GM10847 (cell line): Measurements from ENCODE around the gene DCUN1D3.

Source experiments
- POLR2A ChIP-seq: IDR thresholded peaks from 2 replicates; pipeline ENCODE4 v1.6.1; 2011; ENCODE audit not compliant: insufficient read length; ENCODE audit errors: extremely low read depth

The DCUN1D3 gene, protein sequence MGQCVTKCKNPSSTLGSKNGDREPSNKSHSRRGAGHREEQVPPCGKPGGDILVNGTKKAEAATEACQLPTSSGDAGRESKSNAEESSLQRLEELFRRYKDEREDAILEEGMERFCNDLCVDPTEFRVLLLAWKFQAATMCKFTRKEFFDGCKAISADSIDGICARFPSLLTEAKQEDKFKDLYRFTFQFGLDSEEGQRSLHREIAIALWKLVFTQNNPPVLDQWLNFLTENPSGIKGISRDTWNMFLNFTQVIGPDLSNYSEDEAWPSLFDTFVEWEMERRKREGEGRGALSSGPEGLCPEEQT

DNA sequence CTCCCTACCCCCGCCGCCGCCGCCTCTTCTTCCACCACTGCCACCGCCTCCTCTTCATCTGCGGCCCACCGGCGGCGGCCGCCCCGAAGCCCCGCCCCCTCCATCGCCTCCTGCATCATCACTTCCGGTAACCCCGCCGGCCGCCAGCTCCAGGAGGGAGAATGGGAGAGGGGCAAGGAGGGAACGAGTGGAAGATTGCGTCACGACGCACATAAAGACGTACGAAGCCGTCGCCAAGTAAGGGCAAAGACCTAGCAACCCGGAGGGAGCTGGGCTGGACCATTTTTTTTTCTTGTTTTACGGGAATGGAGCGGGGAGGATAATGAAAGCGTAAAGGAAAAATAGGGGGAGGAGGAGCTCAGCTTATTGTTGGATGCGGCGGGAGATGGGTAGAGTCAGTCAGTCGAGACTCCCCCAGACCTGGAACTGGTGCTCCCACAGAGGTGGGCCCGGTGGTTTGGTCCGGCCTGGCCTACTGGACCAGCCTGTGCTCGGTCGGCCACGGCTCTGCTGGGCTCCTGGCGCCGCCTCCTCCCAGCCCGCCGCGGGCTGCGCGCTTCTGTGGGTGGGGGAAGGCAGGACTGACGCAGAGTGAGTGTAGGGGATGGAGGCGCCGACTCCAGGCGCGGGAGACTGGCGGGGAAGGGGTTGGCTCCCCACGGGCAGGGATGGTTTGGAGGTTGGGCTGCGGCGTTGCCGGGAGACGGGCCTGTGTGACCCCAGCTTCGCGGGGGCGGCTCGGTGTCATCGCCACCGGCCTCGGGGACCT lies at the start of gene DCUN1D3, which contains the start of gene LYRM1:
Gene DCUN1D3 (minus strand): TSS at position 60 of the 769 bp plus-strand sequence. CDS start 37,820 bp downstream, outside the sequence.
Gene LYRM1 (plus strand): TSS at position 473 of the 769 bp plus-strand sequence. CDS start 14,785 bp downstream, outside the sequence.
- TF ChIP-seq POLR2A: peak; percentile 68

DNA sequence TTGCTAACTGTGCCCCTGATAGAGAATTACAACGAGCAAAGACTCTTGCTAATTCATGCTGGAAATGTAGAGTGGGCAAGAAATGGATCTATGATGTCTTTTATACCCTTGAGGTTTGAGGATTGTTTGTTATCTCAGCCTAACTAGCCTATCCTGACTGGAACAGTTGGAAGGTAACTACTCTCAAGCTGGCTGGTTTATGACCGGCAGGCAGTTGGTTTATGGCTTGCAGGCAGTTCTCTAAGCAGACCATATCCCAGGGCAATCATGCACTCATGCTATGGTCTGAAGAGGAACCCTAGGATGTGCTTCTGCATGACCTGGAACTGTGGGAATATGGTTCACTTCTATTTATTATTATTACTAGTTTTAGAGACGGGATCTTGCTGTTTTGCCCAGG lies 49.5 kb upstream of the DCUN1D3 start:
- TF ChIP-seq POLR2A: no peak

DNA sequence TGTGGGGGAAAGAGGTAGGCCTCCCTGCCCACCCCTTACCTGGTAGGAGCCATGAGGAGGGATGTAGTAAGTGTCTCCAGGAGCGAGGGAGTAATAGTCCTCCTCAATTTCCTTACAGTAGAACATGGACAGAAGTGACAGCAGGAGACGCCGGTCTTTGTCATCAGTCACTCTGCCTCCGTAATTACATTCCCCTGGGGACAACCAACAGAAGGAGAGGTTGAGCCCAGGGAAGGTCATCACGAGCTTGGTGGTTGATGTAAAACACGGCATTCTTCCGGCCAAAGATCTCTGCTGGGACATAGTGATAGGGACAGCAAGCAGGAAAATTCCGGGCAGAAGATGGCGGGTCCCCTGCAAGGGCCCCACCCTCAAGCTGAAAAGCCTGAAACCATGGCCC lies 48.3 kb upstream of the DCUN1D3 start:
- no peak for TF ChIP-seq POLR2A

DNA sequence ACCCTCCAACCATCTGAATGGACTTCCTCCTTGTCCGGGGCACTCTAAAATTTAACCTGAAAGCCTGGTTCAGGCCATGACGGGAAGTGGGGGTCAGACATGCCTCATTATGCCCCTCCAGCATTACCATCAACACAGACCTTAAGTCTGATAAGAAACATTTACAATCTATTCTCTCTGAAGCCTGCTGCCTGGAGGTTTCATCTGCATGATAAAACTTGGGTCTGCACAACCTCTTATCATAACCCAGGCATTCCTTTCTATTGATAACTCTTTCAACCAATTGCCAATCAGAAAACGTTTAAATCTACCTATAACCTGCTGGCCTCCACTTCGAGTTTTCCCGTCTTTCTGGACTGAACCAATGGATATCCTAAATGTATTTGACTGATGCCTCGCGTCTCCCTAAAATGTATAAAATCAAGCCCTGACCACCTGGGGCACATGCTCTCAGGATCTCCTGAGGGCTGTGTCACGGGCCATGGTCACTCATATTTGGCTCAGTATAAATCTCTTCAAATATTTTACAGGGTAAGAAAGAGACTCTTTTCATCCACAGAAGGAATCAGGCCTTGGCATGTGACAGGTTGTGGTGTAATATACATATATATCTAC lies 46.0 kb upstream of the DCUN1D3 start:
- TF ChIP-seq POLR2A: no peak

DNA sequence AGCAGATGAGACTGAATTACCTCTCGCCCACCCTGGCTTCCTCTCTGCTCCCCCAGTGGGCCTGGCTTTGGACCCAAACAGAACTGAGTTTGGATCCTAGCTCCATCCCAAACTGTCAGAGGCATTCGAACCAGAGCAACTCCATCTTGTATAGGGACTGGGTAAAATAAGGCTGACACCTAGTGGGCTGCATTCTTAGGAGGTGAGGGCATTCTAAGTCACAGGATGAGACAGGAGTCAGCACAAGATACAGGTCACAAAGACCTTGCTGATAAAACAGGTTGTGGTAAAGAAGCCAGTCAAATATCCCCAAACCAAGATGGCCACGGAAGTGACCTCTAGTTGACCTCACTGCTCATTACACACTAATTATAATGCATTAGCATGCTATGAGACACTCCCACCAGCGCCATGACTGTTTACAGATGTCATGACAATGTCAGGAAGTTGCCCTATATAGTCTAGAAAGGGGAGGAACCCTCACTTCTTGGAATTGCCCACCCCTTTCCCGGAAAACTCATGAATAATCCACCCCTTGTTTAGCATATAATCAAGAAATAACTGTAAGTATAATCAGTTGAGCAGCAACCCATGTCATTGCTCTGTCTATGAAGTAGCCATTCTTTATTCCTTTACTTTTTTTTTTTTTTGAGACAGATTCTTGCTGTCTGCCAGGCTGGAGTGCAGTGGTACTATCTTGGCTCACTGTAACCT lies 44.9 kb upstream of the DCUN1D3 start:
- no peak for TF ChIP-seq POLR2A

DNA sequence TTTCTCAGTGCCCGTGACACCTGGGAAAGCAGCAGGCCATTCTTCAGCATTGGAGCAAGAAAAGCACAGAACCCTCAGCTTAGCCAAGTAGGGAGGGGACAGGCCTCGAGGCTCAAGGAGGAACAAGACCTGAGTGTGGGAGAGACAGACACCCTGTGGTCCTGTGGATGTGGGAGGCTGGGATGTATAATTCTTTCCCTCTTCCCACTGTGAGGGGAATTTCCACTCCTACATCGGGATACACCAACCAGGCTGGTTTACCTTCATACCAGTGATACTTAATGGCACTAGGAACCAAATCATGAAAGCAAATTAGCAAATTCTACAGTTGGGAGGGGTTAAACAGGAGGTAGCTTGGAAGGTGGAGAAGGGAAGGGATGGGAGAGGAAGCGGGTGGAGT lies 42.1 kb upstream of the DCUN1D3 start:
- no peak for TF ChIP-seq POLR2A

DNA sequence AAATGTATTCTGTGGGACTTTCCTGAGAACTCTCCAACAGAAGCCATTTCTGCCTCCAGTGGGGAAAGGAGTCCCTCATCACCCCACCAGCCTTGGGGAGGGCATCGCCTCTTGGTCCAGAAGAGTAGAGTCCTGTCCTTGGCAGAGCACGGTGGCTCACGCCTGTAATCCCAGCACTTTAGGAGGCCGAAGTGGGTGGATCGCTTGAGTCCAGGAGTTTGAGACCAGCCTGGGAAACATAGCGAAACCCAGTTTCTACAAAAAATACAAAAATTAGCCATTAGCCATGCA lies 41.4 kb upstream of the DCUN1D3 start:
- TF ChIP-seq POLR2A: no peak

DNA sequence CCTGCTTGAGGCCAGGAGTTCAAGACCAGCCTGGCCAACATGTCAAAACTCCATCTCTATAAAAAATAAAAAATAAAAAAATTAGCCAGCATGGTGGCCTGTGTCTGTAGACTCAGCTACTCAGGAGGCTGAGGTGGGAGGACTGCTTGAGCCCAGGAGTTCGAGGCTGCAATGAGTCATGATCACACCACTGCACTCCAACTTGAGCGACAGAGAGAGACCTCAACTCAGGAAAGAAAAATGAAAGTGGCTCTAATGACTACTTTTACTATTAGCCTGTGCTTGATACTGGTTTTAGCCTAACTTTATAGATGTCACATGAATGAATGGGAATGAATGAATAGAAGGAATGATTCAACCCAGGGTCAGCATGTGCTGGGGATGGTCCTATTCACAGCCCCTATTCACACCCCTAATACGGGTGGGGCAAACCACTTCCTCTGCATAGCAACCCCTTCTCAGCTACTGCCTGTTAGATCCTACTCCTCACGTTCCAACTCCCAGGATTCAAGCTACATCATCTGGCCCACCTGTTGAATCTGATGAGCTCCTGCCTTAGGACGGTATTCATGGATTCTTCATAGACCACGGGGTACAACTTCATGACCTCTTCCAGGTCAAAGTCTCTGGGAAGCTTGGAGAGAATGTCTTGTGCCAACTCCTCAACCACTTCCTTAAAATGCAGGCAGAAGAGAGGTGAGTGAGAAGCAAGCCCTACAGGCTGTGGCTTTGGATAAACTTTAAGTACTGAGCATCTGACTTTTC lies 40.9 kb upstream of the DCUN1D3 start:
- no peak for TF ChIP-seq POLR2A

DNA sequence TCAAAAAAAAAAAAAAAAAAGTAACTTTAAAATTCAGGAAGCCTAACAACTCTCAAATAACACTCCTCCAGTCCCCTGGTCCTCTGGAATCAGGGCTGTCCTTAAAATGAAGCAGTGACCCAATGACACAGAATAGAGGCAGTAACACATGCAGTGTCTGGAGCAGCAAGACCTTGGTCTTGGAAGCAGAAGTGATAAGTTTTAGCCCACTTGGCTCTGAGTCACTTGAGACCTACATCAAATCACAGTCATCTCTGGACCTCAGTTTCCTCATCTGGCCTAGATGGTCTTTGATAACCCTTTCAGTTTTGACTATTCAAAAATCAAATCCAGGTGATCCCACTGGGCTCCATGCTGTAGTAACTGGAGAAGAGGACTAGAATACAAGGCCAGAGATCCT lies 39.5 kb upstream of the DCUN1D3 start:
- no peak for TF ChIP-seq POLR2A

DNA sequence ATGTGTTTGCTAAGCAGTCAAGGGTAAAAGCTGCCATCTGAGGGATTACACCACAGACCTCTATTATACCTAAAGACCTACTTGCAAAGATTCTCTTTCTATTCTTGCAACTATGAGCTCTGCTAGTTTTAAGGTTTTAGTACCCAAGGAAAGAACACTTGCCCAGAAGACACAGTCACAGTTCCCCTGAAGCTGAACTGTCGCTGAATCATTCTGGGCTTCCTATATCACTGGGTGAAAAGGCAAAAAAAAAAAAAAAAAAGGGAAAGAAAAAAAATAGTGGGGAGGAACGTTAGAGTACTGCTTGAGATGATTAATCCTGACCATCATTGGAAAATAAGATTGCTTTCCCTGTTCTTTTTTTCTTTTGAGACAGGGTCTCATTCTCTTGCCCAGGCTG lies 38.3 kb upstream of the DCUN1D3 start:
- no peak for TF ChIP-seq POLR2A

DNA sequence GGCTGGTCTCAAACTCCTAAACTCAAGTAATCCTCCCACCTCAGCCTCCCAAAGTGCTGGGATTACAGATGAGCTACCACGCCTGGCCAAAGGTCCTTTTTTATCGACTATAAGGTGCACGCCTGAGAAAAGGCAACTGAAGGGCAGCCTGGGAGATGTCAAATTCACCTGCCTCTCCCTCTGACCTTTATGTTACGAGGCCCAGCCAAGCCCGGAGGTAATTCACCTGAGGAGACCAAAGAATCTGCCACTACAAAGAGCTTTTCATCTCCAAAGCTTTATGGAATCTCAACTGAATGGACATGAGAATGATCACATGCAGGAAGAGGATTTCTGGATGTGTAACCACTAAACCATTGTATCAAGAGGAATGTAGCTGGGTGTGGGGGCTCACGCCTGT lies 37.6 kb upstream of the DCUN1D3 start:
- TF ChIP-seq POLR2A: no peak

DNA sequence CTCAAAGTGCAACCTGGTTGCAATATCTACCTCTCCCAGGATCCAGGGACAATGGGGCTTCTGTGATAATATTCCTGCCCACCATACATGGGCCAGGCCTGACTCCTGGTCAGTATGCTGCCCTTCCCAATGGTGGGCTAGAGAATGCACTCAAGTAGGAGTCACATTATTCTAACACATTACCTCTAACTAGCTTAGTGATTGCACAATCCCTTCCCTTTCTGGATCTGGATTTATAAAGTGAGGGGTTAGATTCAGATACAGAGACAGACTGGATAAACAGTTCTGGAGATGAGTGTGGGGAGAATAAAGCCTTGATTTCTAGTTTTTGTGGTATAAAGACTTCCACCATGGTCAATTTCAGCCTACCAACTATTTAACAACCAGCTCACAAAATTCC lies 33.4 kb upstream of the DCUN1D3 start:
- no peak for TF ChIP-seq POLR2A

DNA sequence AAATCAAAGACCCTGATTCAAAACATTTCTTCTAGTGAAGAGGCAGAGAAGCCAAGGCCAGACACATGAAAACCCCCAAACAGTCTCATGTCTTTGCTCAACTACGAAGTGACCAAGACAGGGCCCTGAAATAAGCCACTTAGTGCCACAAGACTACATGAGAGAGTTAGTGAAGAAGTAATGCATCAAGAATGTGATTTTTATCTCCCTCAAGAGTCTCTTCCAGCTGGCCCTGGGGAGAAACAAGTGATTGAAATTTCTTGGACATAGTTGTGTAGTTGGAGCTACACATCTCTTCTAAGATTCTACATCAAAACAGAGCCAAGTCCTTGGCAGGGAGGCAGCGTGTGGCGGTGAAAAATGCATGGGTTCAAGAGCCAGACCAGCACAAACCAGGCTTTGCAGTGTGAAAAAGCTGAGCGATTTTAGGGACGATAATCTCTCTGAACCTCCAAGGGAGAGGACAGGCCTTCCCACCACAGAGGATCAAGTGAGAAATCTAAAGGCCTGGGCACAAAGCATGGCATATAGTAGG lies 31.0 kb upstream of the DCUN1D3 start:
- no peak for TF ChIP-seq POLR2A

DNA sequence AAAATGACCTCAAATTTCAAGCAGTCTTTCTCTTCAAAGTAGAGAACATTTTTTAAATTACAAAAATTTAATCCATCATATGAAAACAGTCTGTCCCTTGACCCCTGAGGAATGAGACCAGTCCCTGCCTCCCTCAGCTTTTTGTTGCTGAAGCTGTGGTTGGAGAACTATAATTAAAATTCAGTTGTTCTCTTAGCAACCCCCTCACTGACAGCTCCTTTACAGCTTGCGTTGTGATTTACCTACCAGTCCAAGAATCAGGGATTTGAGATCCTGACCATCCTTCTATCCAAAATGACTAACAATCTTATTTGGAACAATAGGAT lies 30.2 kb upstream of the DCUN1D3 start:
- TF ChIP-seq POLR2A: no peak
